Adrenal gland (tissue), 5 donors: ENCODE results near the gene ADAM29.

ENCODE experiments used
- POLR2A ChIP-seq, 2 donors: fragments of 450-650 bp; IDR thresholded peaks; one replicate each; pipeline ENCODE4 v1.6.1; 2017; ENCODE audit warnings: antibody characterized with exemption in 2 of 2, mild to moderate bottlenecking in 2 of 2, moderate library complexity in 1 of 2
- TF ChIP-seq, protein P1 (sequence below), 6 experiments: fragments of 450-650 bp in 4 of 6; fragments of 200-600 bp in 2 of 6; sonication (generic) in 1 of 6; IDR thresholded peaks; 1 replicate in 5 of 6; 2 replicates in 1 of 6; pipeline versions ENCODE4 v1.5.1 to v1.8.0; 2016 to 2021; ENCODE audit warnings: antibody characterized with exemption in 6 of 6, mild to moderate bottlenecking in 2 of 6, moderate library complexity in 1 of 6
- donor health status: DM: no; HTN: no; CAD: no.

DNA sequence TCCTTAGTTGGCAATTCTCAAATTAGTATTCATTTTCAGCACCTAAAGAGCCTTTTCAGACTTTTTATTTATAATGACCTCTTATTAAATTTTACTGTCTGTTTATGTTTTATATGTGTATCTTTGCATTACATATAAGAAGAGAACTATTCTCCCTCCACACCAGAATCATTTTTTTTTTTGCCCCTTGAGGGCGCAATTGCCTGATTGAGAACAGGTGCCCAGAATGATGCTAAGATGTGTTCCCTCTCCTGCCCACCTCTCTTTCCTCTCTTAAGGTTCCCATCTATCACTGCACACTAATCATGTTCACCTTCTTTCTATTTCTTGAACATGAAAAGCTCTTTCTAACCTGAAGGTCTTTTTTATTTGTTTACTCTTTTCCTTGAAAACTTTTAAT is 44.2 kb upstream of the ADAM29 start:
- TF ChIP-seq, protein P1, sequence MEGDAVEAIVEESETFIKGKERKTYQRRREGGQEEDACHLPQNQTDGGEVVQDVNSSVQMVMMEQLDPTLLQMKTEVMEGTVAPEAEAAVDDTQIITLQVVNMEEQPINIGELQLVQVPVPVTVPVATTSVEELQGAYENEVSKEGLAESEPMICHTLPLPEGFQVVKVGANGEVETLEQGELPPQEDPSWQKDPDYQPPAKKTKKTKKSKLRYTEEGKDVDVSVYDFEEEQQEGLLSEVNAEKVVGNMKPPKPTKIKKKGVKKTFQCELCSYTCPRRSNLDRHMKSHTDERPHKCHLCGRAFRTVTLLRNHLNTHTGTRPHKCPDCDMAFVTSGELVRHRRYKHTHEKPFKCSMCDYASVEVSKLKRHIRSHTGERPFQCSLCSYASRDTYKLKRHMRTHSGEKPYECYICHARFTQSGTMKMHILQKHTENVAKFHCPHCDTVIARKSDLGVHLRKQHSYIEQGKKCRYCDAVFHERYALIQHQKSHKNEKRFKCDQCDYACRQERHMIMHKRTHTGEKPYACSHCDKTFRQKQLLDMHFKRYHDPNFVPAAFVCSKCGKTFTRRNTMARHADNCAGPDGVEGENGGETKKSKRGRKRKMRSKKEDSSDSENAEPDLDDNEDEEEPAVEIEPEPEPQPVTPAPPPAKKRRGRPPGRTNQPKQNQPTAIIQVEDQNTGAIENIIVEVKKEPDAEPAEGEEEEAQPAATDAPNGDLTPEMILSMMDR (IDR thresholded peaks at IDR 0.05) = no peak
- no peak for TF ChIP-seq POLR2A (IDR thresholded peaks at IDR 0.05)
